SK-N-SH (cell line): Measurements from ENCODE around the gene CDC34. TPM values are rescaled to one million over a fixed set of nuclear protein-coding genes. Genes with fewer than 3 reads are reported as not detected.

Experiments
- CTCF ChIA-PET: fragments of 300-600, 350-600 bp; formaldehyde crosslinking; extraction: SDS; loops from one replicate; lab custom pipeline; 2021; lab: Yijun Ruan, JAX
- POLR2A ChIA-PET: fragments of 350-600 bp; sonication (Branson Sonifier 250); formaldehyde crosslinking; extraction: SDS; loops from one replicate; lab custom pipeline; 2020; ENCODE audit warnings: antibody characterized with exemption, inconsistent platforms; lab: Yijun Ruan, JAX
- DNase-seq: peaks from one replicate; pipeline ENCODE4 v3.0.0; 2012
- H2AFZ ChIP-seq: fragments of 200-600 bp; sonication (generic); 2 replicates; pipeline ENCODE4 v1.8.1; 2016; ENCODE audit warnings: antibody characterized with exemption, mild to moderate bottlenecking, low read depth
- H3F3A ChIP-seq: fragments of 200-600 bp; sonication (generic); replicated peaks from 2 replicates; pipeline ENCODE3; 2016; ENCODE audit warnings: antibody characterized with exemption, mild to moderate bottlenecking; ENCODE audit not compliant: insufficient read depth
- H3K27ac ChIP-seq, 2 experiments: fragments of 200-500 bp in 1 of 2; fragments of 200-600 bp in 1 of 2; sonication (Bioruptor generic) in 1 of 2; sonication (generic), shearing (Covaris generic) in 1 of 2; 2 replicates each; pipeline versions ENCODE4 v1.5.1 to v1.6.1; 2014 to 2016; ENCODE audit warnings: low read depth in 2 of 2, inconsistent platforms in 1 of 2, low read length in 1 of 2, mild to moderate bottlenecking in 1 of 2, mixed read lengths in 1 of 2
- H3K27me3 ChIP-seq: fragments of 200-600 bp; sonication (generic), shearing (Covaris generic); 2 replicates; pipeline ENCODE4 v1.6.1; 2016; ENCODE audit warnings: mixed run types; ENCODE audit not compliant: insufficient read depth
- H3K36me3 ChIP-seq, 2 experiments: fragments of 200-500 bp in 1 of 2; fragments of 200-600 bp in 1 of 2; sonication (Bioruptor generic) in 1 of 2; sonication (generic) in 1 of 2; replicated peaks in 1 of 2; 2 replicates each; pipeline versions ENCODE3 to v1.5.1; 2014 to 2016; ENCODE audit warnings: low read length in 1 of 2, mild to moderate bottlenecking in 1 of 2; ENCODE audit not compliant: insufficient read depth in 2 of 2, control insufficient read depth in 1 of 2
- H3K4me1 ChIP-seq, 2 experiments: fragments of 200-500 bp in 1 of 2; fragments of 200-600 bp in 1 of 2; sonication (Bioruptor generic) in 1 of 2; sonication (generic), shearing (Covaris generic) in 1 of 2; 2 replicates each; pipeline versions ENCODE4 v1.5.1 to v1.6.1; 2014 to 2016; ENCODE audit warnings: low read depth in 1 of 2, low read length in 1 of 2, mixed run types in 1 of 2; ENCODE audit not compliant: insufficient read depth in 2 of 2, control insufficient read depth in 1 of 2
- H3K4me2 ChIP-seq: fragments of 200-600 bp; sonication (generic), shearing (Covaris generic); 2 replicates; pipeline ENCODE4 v1.6.1; 2017; ENCODE audit warnings: mixed run types
- H3K4me3 ChIP-seq, 2 experiments: fragments of 200-500 bp in 1 of 2; fragments of 200-600 bp in 1 of 2; sonication (Bioruptor generic) in 1 of 2; sonication (generic), shearing (Covaris generic) in 1 of 2; 2 replicates each; pipeline versions ENCODE4 v1.5.1 to v1.8.1; 2014 to 2016; ENCODE audit warnings: low read depth in 2 of 2, inconsistent platforms in 1 of 2, low read length in 1 of 2, mild to moderate bottlenecking in 1 of 2, mixed read lengths in 1 of 2, moderate library complexity in 1 of 2
- H3K79me2 ChIP-seq: fragments of 200-600 bp; sonication (generic); 2 replicates; pipeline ENCODE4 v1.8.1; 2017; ENCODE audit warnings: mild to moderate bottlenecking; ENCODE audit not compliant: insufficient read depth
- H3K9ac ChIP-seq: fragments of 200-600 bp; sonication (generic); 2 replicates; pipeline ENCODE4 v1.6.1; 2017; ENCODE audit warnings: mixed run types
- H3K9me2 ChIP-seq: fragments of 200-600 bp; sonication (generic); 2 replicates; pipeline ENCODE4 v1.6.1; 2017; ENCODE audit warnings: mixed run types
- H3K9me3 ChIP-seq: fragments of 200-600 bp; sonication (generic); 2 replicates; pipeline ENCODE4 v1.6.1; 2017; ENCODE audit warnings: mixed run types, mild to moderate bottlenecking, moderate library complexity
- H4K20me1 ChIP-seq: fragments of 200-600 bp; sonication (generic); 2 replicates; pipeline ENCODE4 v1.6.1; 2017; ENCODE audit warnings: mild to moderate bottlenecking, mixed run types; ENCODE audit not compliant: insufficient read depth
- EP300 ChIP-seq, 2 experiments: IDR thresholded peaks; 2 replicates each; pipeline versions ENCODE4 v1.4.0 to v1.6.1; 2012; ENCODE audit warnings: borderline replicate concordance in 1 of 2, low read depth in 1 of 2, low read length in 1 of 2
- JUND ChIP-seq: IDR thresholded peaks from 2 replicates; pipeline ENCODE4 v1.4.0; 2012
- POLR2AphosphoS5 ChIP-seq: IDR thresholded peaks from 2 replicates; pipeline ENCODE4 v1.6.1; 2012; ENCODE audit warnings: low read depth, low read length
- SIN3A ChIP-seq: IDR thresholded peaks from 2 replicates; pipeline ENCODE4 v1.6.1; 2012; ENCODE audit warnings: low read depth, mild to moderate bottlenecking, low read length, moderate library complexity, borderline replicate concordance
- TAF1 ChIP-seq: IDR thresholded peaks from 2 replicates; pipeline ENCODE4 v1.6.1; 2012; ENCODE audit warnings: low read depth, mild to moderate bottlenecking, low read length, moderate library complexity, borderline replicate concordance
- WGBS: methylation state at CpG from one replicate; pipeline ENCODE4 v1.1.6; 2017; ENCODE audit warnings: low lambda C conversion rate; 5-methylcytosine and 5-hydroxymethylcytosine counted together
- polyA plus RNA-seq, 3 experiments: library from polyadenylated mRNA; depleted of rRNA; stranded (reverse); fragments of >200 nt; gene quantifications; 2 replicates each; pipeline ENCODE4 v1.2.3, GENCODE V29; 2012
- TF ChIP-seq, protein P1 (sequence below): fragments of 200-600 bp; sonication (generic); IDR thresholded peaks from 2 replicates; pipeline ENCODE4 v1.6.1; 2017; ENCODE audit warnings: antibody characterized with exemption, mild to moderate bottlenecking, moderate library complexity
- TF ChIP-seq, protein P2 (sequence below): fragments of 150-350 bp; IDR thresholded peaks from 2 replicates; pipeline ENCODE4 v1.6.1; 2016; ENCODE audit warnings: mild to moderate bottlenecking, low read depth, low read length
- TF ChIP-seq, protein P3 (sequence below): IDR thresholded peaks from 2 replicates; pipeline ENCODE4 v1.4.0; 2012; ENCODE audit warnings: low read depth
- TF ChIP-seq, protein P4 (sequence below): IDR thresholded peaks from 2 replicates; pipeline ENCODE4 v1.4.0; 2012; ENCODE audit warnings: low read depth, borderline replicate concordance

Gene CDC34
- polyA plus RNA-seq, 1 of the 3 experiments (the other 2 are of a cell fraction): 96.7 TPM

DNA sequence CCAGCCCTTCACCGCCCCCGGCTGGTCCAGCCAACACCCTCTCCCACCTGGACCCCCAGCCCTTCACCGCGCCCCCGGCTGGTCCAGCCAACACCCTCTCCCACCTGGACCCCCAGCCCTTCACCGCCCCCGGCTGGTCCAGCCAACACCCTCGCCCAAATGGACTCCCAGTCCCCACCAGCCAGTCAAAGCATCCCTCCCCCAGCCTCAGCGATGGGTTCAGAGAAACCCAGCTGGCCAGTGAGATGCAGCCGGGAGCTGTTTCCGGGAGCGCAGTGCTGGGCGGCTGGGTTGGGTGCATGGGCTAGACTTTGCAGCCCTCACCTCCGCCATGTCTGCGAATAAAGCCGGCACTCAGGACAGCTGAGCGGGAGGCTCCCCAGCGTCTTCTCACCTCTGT is 6.5 kb upstream of the CDC34 start:
- TF ChIP-seq, protein P1, sequence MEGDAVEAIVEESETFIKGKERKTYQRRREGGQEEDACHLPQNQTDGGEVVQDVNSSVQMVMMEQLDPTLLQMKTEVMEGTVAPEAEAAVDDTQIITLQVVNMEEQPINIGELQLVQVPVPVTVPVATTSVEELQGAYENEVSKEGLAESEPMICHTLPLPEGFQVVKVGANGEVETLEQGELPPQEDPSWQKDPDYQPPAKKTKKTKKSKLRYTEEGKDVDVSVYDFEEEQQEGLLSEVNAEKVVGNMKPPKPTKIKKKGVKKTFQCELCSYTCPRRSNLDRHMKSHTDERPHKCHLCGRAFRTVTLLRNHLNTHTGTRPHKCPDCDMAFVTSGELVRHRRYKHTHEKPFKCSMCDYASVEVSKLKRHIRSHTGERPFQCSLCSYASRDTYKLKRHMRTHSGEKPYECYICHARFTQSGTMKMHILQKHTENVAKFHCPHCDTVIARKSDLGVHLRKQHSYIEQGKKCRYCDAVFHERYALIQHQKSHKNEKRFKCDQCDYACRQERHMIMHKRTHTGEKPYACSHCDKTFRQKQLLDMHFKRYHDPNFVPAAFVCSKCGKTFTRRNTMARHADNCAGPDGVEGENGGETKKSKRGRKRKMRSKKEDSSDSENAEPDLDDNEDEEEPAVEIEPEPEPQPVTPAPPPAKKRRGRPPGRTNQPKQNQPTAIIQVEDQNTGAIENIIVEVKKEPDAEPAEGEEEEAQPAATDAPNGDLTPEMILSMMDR: no peak
- TF ChIP-seq POLR2AphosphoS5: no peak
- TF ChIP-seq TAF1: no peak
- TF ChIP-seq, protein P2, sequence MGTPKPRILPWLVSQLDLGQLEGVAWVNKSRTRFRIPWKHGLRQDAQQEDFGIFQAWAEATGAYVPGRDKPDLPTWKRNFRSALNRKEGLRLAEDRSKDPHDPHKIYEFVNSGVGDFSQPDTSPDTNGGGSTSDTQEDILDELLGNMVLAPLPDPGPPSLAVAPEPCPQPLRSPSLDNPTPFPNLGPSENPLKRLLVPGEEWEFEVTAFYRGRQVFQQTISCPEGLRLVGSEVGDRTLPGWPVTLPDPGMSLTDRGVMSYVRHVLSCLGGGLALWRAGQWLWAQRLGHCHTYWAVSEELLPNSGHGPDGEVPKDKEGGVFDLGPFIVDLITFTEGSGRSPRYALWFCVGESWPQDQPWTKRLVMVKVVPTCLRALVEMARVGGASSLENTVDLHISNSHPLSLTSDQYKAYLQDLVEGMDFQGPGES: no peak
- Histone ChIP-seq H3K79me2 (no peaks in the 10 kb centered on the region), H3F3A (no peaks in the 10 kb centered on the region), H3K4me3 (no peak overlapping the region), H4K20me1 (no peaks in the 10 kb centered on the region), H3K27ac (no peak overlapping the region), H3K4me1 (peaks cover 0 to 7% of the 10 kb centered on the region in 2 experiments; a peak in 1 of 4 replicates), H3K4me2 (no peak overlapping the region), H3K9me2 (no peaks in the 10 kb centered on the region), H2AFZ (no peak overlapping the region), H3K9ac (no peak overlapping the region), H3K36me3 (peaks cover 0 to 3% of the 10 kb centered on the region in 2 experiments), H3K9me3 (no peaks in the 10 kb centered on the region), H3K27me3 (no peaks in the 10 kb centered on the region)
- POLR2A ChIA-PET: no interaction called here
- no peak for DNase-seq
- 77% methylated on average over 8 of the region's 18 CpGs for WGBS
- CTCF ChIA-PET: interaction anchor here (7.4 kb wide), 1 partner anchor 15 kb away, joined by 71 read pairs; no protein-coding TSS in a partner anchor

DNA sequence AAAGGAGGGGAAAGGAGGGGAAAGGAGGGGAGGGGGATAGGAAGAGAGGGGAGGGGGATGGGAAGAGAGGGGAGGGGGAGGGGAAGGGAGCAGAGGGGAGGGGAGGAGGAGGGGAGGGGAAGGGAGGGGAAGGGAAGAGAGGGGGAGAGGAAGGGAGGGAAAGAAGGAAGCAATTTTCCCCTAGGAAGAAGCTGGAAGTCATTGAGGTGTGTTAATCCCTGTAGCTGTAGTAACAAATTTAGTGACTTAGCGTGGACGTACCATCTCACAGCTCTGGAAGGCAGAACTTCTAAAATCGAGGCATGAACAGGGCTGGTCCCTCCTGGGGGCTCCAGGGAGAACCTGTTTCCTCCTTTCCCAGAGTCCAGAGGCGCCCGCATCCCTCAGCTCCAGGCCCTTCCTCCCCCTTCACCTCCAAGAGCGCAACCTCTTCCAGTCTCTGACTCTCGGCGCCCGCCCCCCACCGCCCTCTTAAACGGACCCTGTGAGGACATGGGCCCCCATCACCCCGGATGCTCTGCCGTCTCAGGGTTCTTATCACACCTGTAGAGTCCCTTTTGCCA is 5.6 kb upstream of the CDC34 start:
- H3K9me2 ChIP-seq: no peaks in the 10 kb centered on the region
- no peak overlapping the region for H3K9ac ChIP-seq
- no peak for DNase-seq
- POLR2A ChIA-PET: no interaction called here
- no peaks in the 10 kb centered on the region for H3K27me3 ChIP-seq
- 47% methylated on average over 12 of the region's 13 CpGs for WGBS
- CTCF ChIA-PET: interaction anchor here (7.4 kb wide), 1 partner anchor 15 kb away, joined by 71 read pairs; no protein-coding TSS in a partner anchor
- H2AFZ ChIP-seq: no peak overlapping the region
- H3F3A ChIP-seq: no peaks in the 10 kb centered on the region
- H3K4me3 ChIP-seq: no peak overlapping the region
- no peaks in the 10 kb centered on the region for H3K79me2 ChIP-seq
- TF ChIP-seq, protein P3, sequence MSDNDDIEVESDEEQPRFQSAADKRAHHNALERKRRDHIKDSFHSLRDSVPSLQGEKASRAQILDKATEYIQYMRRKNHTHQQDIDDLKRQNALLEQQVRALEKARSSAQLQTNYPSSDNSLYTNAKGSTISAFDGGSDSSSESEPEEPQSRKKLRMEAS: no peak
- no peak for TF ChIP-seq TAF1
- no peak for TF ChIP-seq JUND
- no peak for TF ChIP-seq EP300 (IDR thresholded peaks at IDR 0.05; ENCODE audit: borderline replicate concordance in 1 of 2, low read depth in 1 of 2, low read length in 1 of 2)
- no peak for TF ChIP-seq SIN3A
- TF ChIP-seq, protein P4, sequence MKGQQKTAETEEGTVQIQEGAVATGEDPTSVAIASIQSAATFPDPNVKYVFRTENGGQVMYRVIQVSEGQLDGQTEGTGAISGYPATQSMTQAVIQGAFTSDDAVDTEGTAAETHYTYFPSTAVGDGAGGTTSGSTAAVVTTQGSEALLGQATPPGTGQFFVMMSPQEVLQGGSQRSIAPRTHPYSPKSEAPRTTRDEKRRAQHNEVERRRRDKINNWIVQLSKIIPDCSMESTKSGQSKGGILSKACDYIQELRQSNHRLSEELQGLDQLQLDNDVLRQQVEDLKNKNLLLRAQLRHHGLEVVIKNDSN: no peak
- peaks cover 0 to 7% of the 10 kb centered on the region in 2 experiments; a peak in 1 of 4 replicates for H3K4me1 ChIP-seq
- no peak overlapping the region for H3K27ac ChIP-seq
- H3K36me3 ChIP-seq: no peaks in the 10 kb centered on the region
- no peak overlapping the region for H3K4me2 ChIP-seq
- H4K20me1 ChIP-seq: no peaks in the 10 kb centered on the region
- H3K9me3 ChIP-seq: no peaks in the 10 kb centered on the region
